ENCODE data around the gene DNAH12.
"Not testable (repeated sequence)": the region's sequence is repeated elsewhere in the genome, so short reads cannot be mapped to it uniquely, and the experiment has no call there.

The DNAH12 gene

DNA sequence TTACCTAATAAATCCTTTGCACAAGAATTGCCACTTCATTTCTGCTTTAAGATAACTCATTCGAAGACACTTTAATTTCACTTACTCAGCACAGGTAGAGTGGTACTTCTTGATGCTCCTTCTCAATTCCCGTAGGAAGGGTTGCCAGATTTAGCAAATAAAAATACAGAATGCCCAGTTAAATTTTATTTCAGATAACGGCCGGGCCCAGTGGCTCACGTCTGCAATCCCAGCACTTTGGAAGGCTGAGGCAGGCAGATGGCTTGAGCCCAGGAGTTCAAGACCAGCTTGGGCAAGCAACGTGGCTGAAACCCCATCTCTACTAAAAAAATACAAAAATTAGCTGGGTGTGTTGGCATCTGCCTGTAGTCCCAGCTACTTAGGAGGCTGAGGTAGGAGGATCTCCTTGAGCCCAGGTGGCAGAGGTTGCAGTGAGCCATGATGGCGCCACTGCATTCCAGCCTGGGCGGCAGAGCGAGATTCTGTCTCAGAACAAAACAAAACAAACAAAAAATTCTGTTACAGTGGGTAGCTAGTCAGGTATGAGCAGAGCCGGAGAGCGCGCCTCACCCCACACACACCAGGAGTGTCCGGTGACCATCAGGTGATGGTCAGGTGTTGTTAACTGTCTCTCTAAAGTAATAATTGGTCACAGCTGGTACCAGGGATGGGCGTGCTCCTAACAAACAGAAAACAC is 92.8 kb downstream of the DNAH12 start:
- Histone ChIP-seq H3K79me2 (ENCODE audit: insufficient read depth, low read depth) (no peaks in the 10 kb centered on the region), H3K36me3 (ENCODE audit: insufficient read depth) (no peaks in the 10 kb centered on the region), H3K4me3 (IDR thresholded peaks at IDR 0.05; ENCODE audit: insufficient read depth, low read depth, low read length) (no peak overlapping the region), H3K4me1 (ENCODE audit: low read depth, poor library complexity, severe bottlenecking) (no peaks in the 10 kb centered on the region), H2AFZ (ENCODE audit: low read depth) (no peak overlapping the region), H3K9ac (no peak overlapping the region), H4K20me1 (ENCODE audit: insufficient read depth) (no peaks in the 10 kb centered on the region), H3K4me2 (no peak overlapping the region), H3K27ac (no peak overlapping the region), H3K27me3 (ENCODE audit: insufficient read depth, low read depth) (no peaks in the 10 kb centered on the region)
- TF ChIP-seq, protein P1, sequence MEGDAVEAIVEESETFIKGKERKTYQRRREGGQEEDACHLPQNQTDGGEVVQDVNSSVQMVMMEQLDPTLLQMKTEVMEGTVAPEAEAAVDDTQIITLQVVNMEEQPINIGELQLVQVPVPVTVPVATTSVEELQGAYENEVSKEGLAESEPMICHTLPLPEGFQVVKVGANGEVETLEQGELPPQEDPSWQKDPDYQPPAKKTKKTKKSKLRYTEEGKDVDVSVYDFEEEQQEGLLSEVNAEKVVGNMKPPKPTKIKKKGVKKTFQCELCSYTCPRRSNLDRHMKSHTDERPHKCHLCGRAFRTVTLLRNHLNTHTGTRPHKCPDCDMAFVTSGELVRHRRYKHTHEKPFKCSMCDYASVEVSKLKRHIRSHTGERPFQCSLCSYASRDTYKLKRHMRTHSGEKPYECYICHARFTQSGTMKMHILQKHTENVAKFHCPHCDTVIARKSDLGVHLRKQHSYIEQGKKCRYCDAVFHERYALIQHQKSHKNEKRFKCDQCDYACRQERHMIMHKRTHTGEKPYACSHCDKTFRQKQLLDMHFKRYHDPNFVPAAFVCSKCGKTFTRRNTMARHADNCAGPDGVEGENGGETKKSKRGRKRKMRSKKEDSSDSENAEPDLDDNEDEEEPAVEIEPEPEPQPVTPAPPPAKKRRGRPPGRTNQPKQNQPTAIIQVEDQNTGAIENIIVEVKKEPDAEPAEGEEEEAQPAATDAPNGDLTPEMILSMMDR (conservative IDR thresholded peaks at IDR 0.05; ENCODE audit: low read depth, low read length) = no peak

DNA sequence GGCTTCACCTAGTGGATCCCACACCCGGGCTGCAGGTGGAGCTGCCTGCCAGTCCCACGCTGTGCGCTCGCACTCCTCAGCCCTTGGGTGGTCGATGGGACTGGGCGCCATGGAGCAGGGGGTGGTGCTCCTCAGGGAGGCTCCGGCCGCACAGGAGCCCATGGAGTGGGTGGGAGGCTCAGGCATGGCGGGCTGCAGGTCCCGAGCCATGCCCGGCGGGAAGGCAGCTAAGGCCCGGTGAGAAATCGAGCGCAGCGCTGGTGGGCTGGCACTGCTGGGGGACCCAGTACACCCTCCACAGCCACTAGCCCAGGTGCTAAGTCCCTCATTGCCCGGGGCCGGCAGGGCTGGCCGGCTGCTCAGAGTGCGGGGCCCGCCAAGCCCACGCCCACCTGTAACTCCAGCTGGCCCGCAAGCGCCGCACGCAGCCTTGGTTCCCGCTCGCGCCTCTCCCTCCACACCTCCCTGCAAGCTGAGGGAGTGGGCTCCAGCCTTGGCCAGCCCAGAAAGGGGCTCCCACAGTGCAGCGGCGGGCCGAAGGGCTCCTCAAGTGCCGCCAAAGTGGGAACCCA is 94.8 kb downstream of the DNAH12 start:
- not testable (repeated sequence) for H2AFZ ChIP-seq (ENCODE audit: low read depth); H3K4me2 ChIP-seq; H3K4me3 ChIP-seq (IDR thresholded peaks at IDR 0.05; ENCODE audit: insufficient read depth, low read depth, low read length); H3K27ac ChIP-seq; H3K9ac ChIP-seq; H3K27me3 ChIP-seq (ENCODE audit: insufficient read depth, low read depth); H3K79me2 ChIP-seq (ENCODE audit: insufficient read depth, low read depth); H3K4me1 ChIP-seq (ENCODE audit: low read depth, poor library complexity, severe bottlenecking); H3K36me3 ChIP-seq (ENCODE audit: insufficient read depth); H4K20me1 ChIP-seq (ENCODE audit: insufficient read depth)

DNA sequence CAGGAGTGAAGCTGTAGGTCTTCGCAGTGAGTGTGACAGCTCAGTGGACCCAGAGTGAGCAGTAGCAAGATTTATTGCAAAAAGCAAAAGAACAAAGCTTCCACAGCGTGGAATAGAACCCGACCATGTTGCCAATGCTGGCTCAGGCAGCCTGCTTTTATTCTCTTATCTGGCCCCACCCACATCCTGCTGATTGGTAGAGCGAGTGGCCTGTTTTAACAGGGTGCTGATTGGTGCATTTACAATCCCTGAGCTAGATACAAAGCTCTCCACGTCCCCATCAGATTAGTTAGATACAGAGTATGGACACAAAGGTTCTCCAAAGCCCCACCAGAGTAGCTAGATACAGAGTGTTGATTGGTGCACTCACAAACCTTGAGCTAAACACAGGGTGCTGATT is 95.7 kb downstream of the DNAH12 start:
- H3K9ac ChIP-seq; H3K27ac ChIP-seq; H3K36me3 ChIP-seq (ENCODE audit: insufficient read depth); H3K27me3 ChIP-seq (ENCODE audit: insufficient read depth, low read depth); H3K4me2 ChIP-seq; H3K79me2 ChIP-seq (ENCODE audit: insufficient read depth, low read depth); H3K4me3 ChIP-seq (IDR thresholded peaks at IDR 0.05; ENCODE audit: insufficient read depth, low read depth, low read length); H2AFZ ChIP-seq (ENCODE audit: low read depth); H4K20me1 ChIP-seq (ENCODE audit: insufficient read depth); H3K4me1 ChIP-seq (ENCODE audit: low read depth, poor library complexity, severe bottlenecking): not testable (repeated sequence)

DNA sequence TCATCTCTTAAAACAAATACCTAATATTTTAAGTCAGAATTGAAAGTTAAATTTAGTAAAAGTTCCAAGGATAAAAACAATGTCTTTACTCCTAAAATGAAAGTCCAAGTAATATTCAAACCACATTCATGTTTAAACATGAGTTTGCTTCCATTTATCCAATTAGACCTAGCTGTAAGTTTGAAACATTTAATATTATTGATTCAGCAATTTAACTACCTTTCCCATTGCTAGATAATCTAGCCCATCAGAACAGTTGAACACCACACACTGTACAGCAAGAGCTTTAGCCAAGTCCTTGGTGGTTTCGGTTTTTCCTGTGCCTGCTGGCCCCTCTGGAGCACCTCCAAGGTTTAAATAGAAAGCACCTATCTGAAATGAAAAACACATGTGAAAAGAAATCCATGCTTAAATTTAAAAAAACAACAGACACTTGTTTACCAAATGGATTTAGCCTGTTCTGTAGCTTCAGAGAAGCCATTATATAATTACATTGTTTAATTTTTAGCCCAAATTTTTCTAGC is 97.8 kb downstream of the DNAH12 start:
- TF ChIP-seq, protein P1 (conservative IDR thresholded peaks at IDR 0.05; ENCODE audit: low read depth, low read length) = no peak
- Histone ChIP-seq H2AFZ (ENCODE audit: low read depth) (no peak overlapping the region), H3K4me1 (ENCODE audit: low read depth, poor library complexity, severe bottlenecking) (no peaks in the 10 kb centered on the region), H3K4me2 (no peak overlapping the region), H4K20me1 (ENCODE audit: insufficient read depth) (no peaks in the 10 kb centered on the region), H3K9ac (no peak overlapping the region), H3K36me3 (ENCODE audit: insufficient read depth) (no peaks in the 10 kb centered on the region), H3K79me2 (ENCODE audit: insufficient read depth, low read depth) (no peaks in the 10 kb centered on the region), H3K4me3 (IDR thresholded peaks at IDR 0.05; ENCODE audit: insufficient read depth, low read depth, low read length) (no peak overlapping the region), H3K27ac (no peak overlapping the region), H3K27me3 (ENCODE audit: insufficient read depth, low read depth) (no peaks in the 10 kb centered on the region)

DNA sequence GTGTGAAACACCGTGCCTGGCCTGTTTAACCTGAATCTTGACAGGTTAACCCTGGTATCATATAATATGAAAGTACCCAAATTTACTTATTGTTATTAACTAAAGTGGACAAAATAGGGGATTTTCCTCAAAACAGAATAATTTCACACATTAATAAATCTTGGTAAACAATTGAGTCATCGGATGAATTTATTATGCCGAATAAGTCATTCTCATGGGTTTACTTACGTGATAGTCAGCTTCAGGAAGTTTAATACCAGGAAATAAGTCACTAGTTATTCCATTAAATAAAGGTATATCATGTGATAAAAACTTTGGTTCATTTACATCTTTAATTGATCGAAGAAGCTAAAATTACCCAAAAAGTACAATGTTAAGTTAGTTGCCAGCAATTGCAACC is 99.7 kb downstream of the DNAH12 start:
- Histone ChIP-seq H3K9ac (no peak overlapping the region), H3K4me3 (IDR thresholded peaks at IDR 0.05; ENCODE audit: insufficient read depth, low read depth, low read length) (no peak overlapping the region), H2AFZ (ENCODE audit: low read depth) (no peak overlapping the region), H3K27ac (no peak overlapping the region), H3K79me2 (ENCODE audit: insufficient read depth, low read depth) (no peaks in the 10 kb centered on the region), H3K27me3 (ENCODE audit: insufficient read depth, low read depth) (no peaks in the 10 kb centered on the region), H3K36me3 (ENCODE audit: insufficient read depth) (no peaks in the 10 kb centered on the region), H3K4me1 (ENCODE audit: low read depth, poor library complexity, severe bottlenecking) (no peaks in the 10 kb centered on the region), H4K20me1 (ENCODE audit: insufficient read depth) (no peaks in the 10 kb centered on the region), H3K4me2 (no peak overlapping the region)
- TF ChIP-seq, protein P1 (conservative IDR thresholded peaks at IDR 0.05; ENCODE audit: low read depth, low read length) = no peak

DNA sequence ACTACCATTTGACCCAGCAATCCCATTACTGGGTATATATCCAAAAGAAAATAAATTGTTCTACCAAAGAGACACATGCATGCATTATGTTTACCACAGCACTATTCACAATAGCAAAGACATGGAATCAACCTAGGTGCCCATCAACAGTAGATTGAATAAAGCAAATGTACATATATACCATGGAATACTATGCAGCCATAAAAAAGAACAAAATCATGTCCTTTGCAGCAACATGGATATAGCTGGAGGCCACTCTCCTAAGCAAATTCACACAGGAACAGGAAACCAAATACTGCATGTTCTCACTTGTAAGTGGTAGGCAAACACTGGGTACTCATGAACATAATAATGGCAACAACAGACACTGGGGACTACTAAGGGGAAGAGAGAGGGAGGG is 104.0 kb downstream of the DNAH12 start:
- H3K27me3 ChIP-seq (ENCODE audit: insufficient read depth, low read depth); H3K4me1 ChIP-seq (ENCODE audit: low read depth, poor library complexity, severe bottlenecking); H3K79me2 ChIP-seq (ENCODE audit: insufficient read depth, low read depth); H3K9ac ChIP-seq; H4K20me1 ChIP-seq (ENCODE audit: insufficient read depth); H2AFZ ChIP-seq (ENCODE audit: low read depth); H3K4me2 ChIP-seq; H3K4me3 ChIP-seq (IDR thresholded peaks at IDR 0.05; ENCODE audit: insufficient read depth, low read depth, low read length); H3K36me3 ChIP-seq (ENCODE audit: insufficient read depth); H3K27ac ChIP-seq: not testable (repeated sequence)

DNA sequence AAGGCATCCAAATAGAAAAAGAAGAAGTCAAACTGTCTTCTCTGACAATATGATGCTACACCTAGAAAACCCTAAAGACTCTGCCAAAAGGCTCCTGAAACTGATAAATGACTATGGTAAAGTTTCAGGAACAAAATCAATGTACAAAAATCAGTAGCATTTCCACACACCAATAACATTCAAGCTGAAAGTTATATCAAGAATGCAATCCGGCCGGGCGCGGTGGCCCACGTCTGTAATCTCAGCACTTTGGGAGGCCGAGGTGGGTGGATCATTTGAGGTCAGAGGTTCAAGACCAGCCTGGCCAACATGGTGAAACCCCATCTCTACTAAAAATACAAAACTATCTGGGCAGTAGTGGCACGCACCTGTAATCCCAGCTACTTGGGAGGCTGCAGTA is 105.7 kb downstream of the DNAH12 start:
- H3K27me3 ChIP-seq (ENCODE audit: insufficient read depth, low read depth); H4K20me1 ChIP-seq (ENCODE audit: insufficient read depth); H3K79me2 ChIP-seq (ENCODE audit: insufficient read depth, low read depth); H3K36me3 ChIP-seq (ENCODE audit: insufficient read depth); H3K4me3 ChIP-seq (IDR thresholded peaks at IDR 0.05; ENCODE audit: insufficient read depth, low read depth, low read length); H3K4me2 ChIP-seq; H3K27ac ChIP-seq; H3K9ac ChIP-seq; H2AFZ ChIP-seq (ENCODE audit: low read depth); H3K4me1 ChIP-seq (ENCODE audit: low read depth, poor library complexity, severe bottlenecking): not testable (repeated sequence)
